Keratinocyte (primary cell): Measurements from ENCODE around the gene DDX27. TPM values are rescaled to one million over a fixed set of nuclear protein-coding genes. Genes with fewer than 3 reads are reported as not detected.
"Not testable (repeated sequence)": the region's sequence is repeated elsewhere in the genome, so short reads cannot be mapped to it uniquely, and the experiment has no call there.

ENCODE experiments used
- DNase-seq: peaks from one replicate; pipeline ENCODE4 v3.0.0-alpha.2; 2011; ENCODE audit warnings: low read depth, missing footprints, low spot score
- FAIRE-seq: peaks from 2 replicates; lab custom pipeline; 2011; peaks lifted over from hg19 to GRCh38; lab: Jason Lieb, UNC
- H2AFZ ChIP-seq: 2 replicates; pipeline ENCODE4 v1.6.0; 2012; ENCODE audit warnings: low read length, control low read depth, inconsistent platforms; ENCODE audit not compliant: control insufficient read depth
- H3K27ac ChIP-seq: 2 replicates; pipeline ENCODE4 v1.5.1; 2011; ENCODE audit warnings: low read length; ENCODE audit not compliant: control insufficient read depth, insufficient read depth
- H3K27me3 ChIP-seq: 3 replicates; pipeline ENCODE4 v1.6.0; 2011; ENCODE audit warnings: low read length; ENCODE audit not compliant: control insufficient read depth, insufficient read depth; ENCODE audit errors: extremely low read depth
- H3K36me3 ChIP-seq, 2 experiments: 2 replicates in 1 of 2; 3 replicates in 1 of 2; pipeline ENCODE4 v1.5.1; 2011; ENCODE audit warnings: low read length in 2 of 2, mild to moderate bottlenecking in 1 of 2; ENCODE audit not compliant: control insufficient read depth in 2 of 2, insufficient read depth in 2 of 2; ENCODE audit errors: extremely low read depth in 1 of 2
- H3K4me1 ChIP-seq: 3 replicates; pipeline ENCODE4 v1.5.1; 2011; ENCODE audit warnings: low read length; ENCODE audit not compliant: control insufficient read depth, insufficient read depth; ENCODE audit errors: extremely low read depth
- H3K4me2 ChIP-seq: 3 replicates; pipeline ENCODE4 v1.6.0; 2011; ENCODE audit warnings: low read depth, low read length; ENCODE audit not compliant: control insufficient read depth, insufficient read depth; ENCODE audit errors: extremely low read depth
- H3K4me3 ChIP-seq, 3 experiments: fragments of 200-600 bp in 1 of 3; sonication (generic) in 1 of 3; 2 replicates in 2 of 3; 3 replicates in 1 of 3; pipeline ENCODE4 v1.5.1; 2011 to 2016; ENCODE audit warnings: low read length in 3 of 3, mild to moderate bottlenecking in 3 of 3, control low read depth in 2 of 3, inconsistent platforms in 1 of 3, low read depth in 1 of 3, mixed read lengths in 1 of 3, mixed run types in 1 of 3, moderate library complexity in 1 of 3; ENCODE audit not compliant: control insufficient read depth in 2 of 3, insufficient read depth in 2 of 3; ENCODE audit errors: extremely low read depth in 1 of 3
- H3K79me2 ChIP-seq: 2 replicates; pipeline ENCODE4 v1.6.0; 2012; ENCODE audit warnings: low read length; ENCODE audit not compliant: control insufficient read depth, insufficient read depth
- H3K9ac ChIP-seq: 3 replicates; pipeline ENCODE4 v1.6.0; 2011; ENCODE audit warnings: low read length; ENCODE audit not compliant: control insufficient read depth, insufficient read depth; ENCODE audit errors: extremely low read depth
- H3K9me1 ChIP-seq: 3 replicates; pipeline ENCODE4 v1.6.0; 2011; ENCODE audit warnings: low read length; ENCODE audit not compliant: control insufficient read depth, insufficient read depth; ENCODE audit errors: extremely low read depth
- H3K9me3 ChIP-seq: 2 replicates; pipeline ENCODE4 v1.5.1; 2012; ENCODE audit warnings: low read depth, low read length; ENCODE audit not compliant: control insufficient read depth
- H4K20me1 ChIP-seq: 3 replicates; pipeline ENCODE4 v1.6.0; 2011; ENCODE audit warnings: low read length; ENCODE audit not compliant: control insufficient read depth, insufficient read depth; ENCODE audit errors: extremely low read depth
- CTCF ChIP-seq, 3 experiments: IDR thresholded peaks in 1 of 3; conservative IDR thresholded peaks in 1 of 3; optimal IDR thresholded peaks in 1 of 3; 2 replicates in 2 of 3; 3 replicates in 1 of 3; pipeline versions ENCODE3 to v1.5.1; 2011; ENCODE audit warnings: low read length in 3 of 3, mild to moderate bottlenecking in 3 of 3, moderate library complexity in 2 of 3, control low read depth in 1 of 3, inconsistent platforms in 1 of 3; ENCODE audit not compliant: insufficient read depth in 2 of 3; ENCODE audit errors: extremely low read depth in 1 of 3
- EZH2 ChIP-seq: IDR thresholded peaks from one replicate; pipeline ENCODE4 v1.6.1; 2012; ENCODE audit warnings: inconsistent platforms, mild to moderate bottlenecking, low read length, moderate library complexity
- dilution Hi-C: fragments of 300-500 bp; cut with MboI; formaldehyde crosslinking; loops from one replicate; pipeline ENCODE4 v1.7.0; 2020; ENCODE audit warnings: low sequenced_read_pairs; ENCODE audit not compliant: extremely low pct_ligation_motif_present
- polyA plus RNA-seq, 5 experiments: library from polyadenylated mRNA; depleted of rRNA in 3 of 5; stranded (reverse) in 3 of 5; stranded (forward) in 1 of 5; unstranded in 1 of 5; fragments of >200 nt; gene quantifications; 1 replicate in 1 of 5; 2 replicates in 3 of 5; 3 replicates in 1 of 5; pipeline versions ENCODE4 v1.2.1 to v1.2.3, GENCODE V29; 2011 to 2012; ENCODE audit warnings: missing spikeins in 2 of 5, low read depth in 1 of 5, low replicate concordance in 1 of 5

Gene DDX27
- polyA plus RNA-seq, 1 donor (not counting 4 experiments of a cell fraction or from before 2014, with no cell fraction given): 34.5 TPM

DNA sequence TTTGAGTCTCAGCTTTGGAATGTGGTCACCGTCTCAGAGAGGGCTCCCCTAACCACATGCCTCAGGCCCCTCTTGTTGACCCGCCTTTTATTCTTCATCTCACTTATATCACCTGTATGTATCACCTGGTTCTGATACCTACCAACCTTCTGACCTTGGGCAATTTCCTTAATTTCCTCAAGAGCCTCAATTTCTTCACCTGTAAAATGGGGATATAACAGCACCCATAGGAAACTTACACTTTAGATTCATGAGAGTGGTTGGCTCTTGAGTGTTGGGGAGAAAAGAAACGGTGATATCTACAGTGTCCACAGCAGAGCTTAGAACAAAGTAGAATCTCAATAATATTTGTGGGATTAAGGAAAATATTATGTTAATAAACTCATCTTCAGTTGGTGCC is 4.0 kb upstream of the DDX27 start:
- no peak for TF ChIP-seq CTCF (optimal IDR thresholded peaks at IDR 0.05 in 1 of 3, IDR thresholded peaks at IDR 0.05 in 1 of 3, conservative IDR thresholded peaks at IDR 0.05 in 1 of 3; ENCODE audit: extremely low read depth in 1 of 3, insufficient read depth in 2 of 3, low read length in 3 of 3)
- TF ChIP-seq EZH2: no peak
- Histone ChIP-seq H3K27me3 (no peaks in the 10 kb centered on the region), H3K4me3 (no peak overlapping the region), H3K4me2 (no peak overlapping the region), H3K4me1 (peaks cover 6% of the 10 kb centered on the region), H3K27ac (no peak overlapping the region), H3K9me3 (no peaks in the 10 kb centered on the region), H2AFZ (no peak overlapping the region), H3K9me1 (no peaks in the 10 kb centered on the region), H3K79me2 (peaks cover 10% of the 10 kb centered on the region), H3K36me3 (no peaks in the 10 kb centered on the region), H4K20me1 (no peaks in the 10 kb centered on the region), H3K9ac (no peak overlapping the region)
- DNase-seq (no peak), FAIRE-seq (no peak)
- dilution Hi-C loops: no loop called here

GRCh38 chr20:49216991-49217578 is 2.1 kb upstream of the DDX27 start:
- Histone ChIP-seq H3K4me2 (peak overlapping the region; percentile 61), H3K27ac (no peak overlapping the region), H4K20me1 (no peaks in the 10 kb centered on the region), H3K9ac (no peak overlapping the region), H3K79me2 (peaks cover 23% of the 10 kb centered on the region), H3K36me3 (peaks cover 6 to 7% of the 10 kb centered on the region in 2 experiments), H2AFZ (peak overlapping the region; percentile 73), H3K9me1 (no peaks in the 10 kb centered on the region), H3K9me3 (no peaks in the 10 kb centered on the region), H3K27me3 (no peaks in the 10 kb centered on the region), H3K4me3 (no peak overlapping the region), H3K4me1 (peaks cover 11% of the 10 kb centered on the region)
- dilution Hi-C loops: no loop called here
- DNase-seq (peak; percentile 90), FAIRE-seq (peak; percentile 83)
- TF ChIP-seq EZH2 (no peak), CTCF (optimal IDR thresholded peaks at IDR 0.05 in 1 of 3, IDR thresholded peaks at IDR 0.05 in 1 of 3, conservative IDR thresholded peaks at IDR 0.05 in 1 of 3; ENCODE audit: extremely low read depth in 1 of 3, insufficient read depth in 2 of 3, low read length in 3 of 3) (peak; percentile 84 to 92 (median 89))

DNA sequence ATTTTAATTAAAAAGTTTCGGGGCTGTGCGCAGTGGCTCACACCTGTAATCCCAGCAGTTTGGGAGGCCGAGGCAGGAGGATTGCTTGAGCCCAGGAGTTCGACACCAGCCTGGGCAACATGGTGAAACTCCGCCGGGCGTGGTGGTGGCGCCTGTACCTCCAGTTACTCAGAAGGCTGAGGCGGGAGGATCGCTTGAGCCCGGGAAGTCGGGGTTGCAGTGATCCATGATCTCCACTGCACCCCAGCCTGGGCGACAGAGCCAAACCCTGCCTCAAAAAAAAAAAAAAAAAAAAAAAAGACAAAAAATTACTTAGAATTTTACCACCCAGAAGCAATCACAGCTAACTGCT is 501 bp upstream of the DDX27 start:
- peak overlapping the region; percentile 97 for H3K4me2 ChIP-seq
- H3K9ac ChIP-seq: peak overlapping the region; percentile 92
- H3K9me3 ChIP-seq, FAIRE-seq, dilution Hi-C loops, H3K4me3 ChIP-seq, DNase-seq, H4K20me1 ChIP-seq, H3K9me1 ChIP-seq, H3K27me3 ChIP-seq: not testable (repeated sequence)
- peaks cover 7 to 13% of the 10 kb centered on the region in 2 experiments for H3K36me3 ChIP-seq
- H3K27ac ChIP-seq: peak overlapping the region; percentile 93
- peak overlapping the region; percentile 17 for H2AFZ ChIP-seq
- peaks cover 11% of the 10 kb centered on the region for H3K4me1 ChIP-seq
- H3K79me2 ChIP-seq: peaks cover 23% of the 10 kb centered on the region
